Spleen (tissue), 7 donors: ENCODE data around the gene SDK1.

ENCODE experiments used
- CTCF ChIP-seq, 11 experiments: fragments of 200-600 bp in 7 of 11; fragments of 450-650 bp in 4 of 11; sonication (generic) in 4 of 11; IDR thresholded peaks in 8 of 11; conservative IDR thresholded peaks in 3 of 11; 1 replicate in 7 of 11; 2 replicates in 4 of 11; pipeline versions ENCODE4 v1.4.0 to v1.8.0; 2016 to 2021; ENCODE audit warnings: antibody characterized with exemption in 11 of 11, inconsistent platforms in 4 of 11, mild to moderate bottlenecking in 1 of 11
- POLR2A ChIP-seq, 3 donors: fragments of 450-650 bp; IDR thresholded peaks; one replicate each; pipeline ENCODE4 v1.5.1; 2017; ENCODE audit warnings: antibody characterized with exemption in 3 of 3, mild to moderate bottlenecking in 1 of 3
- POLR2AphosphoS5 ChIP-seq, 3 donors: sonication (generic); formaldehyde crosslinking; IDR thresholded peaks; one replicate each; pipeline ENCODE4 v1.5.1; 2017; ENCODE audit warnings: antibody characterized with exemption in 3 of 3
- donor health status: DM: no; HTN: no; CAD: no; lungs with moderate emphysema.
- donor health status: DM: no; HTN: no; CAD: no.
- donor health status: DM: no; HTN: no; CAD: no.

GRCh38 chr7:4191525-4191924, 890.5 kb downstream of the SDK1 start:
- TF ChIP-seq CTCF (IDR thresholded peaks at IDR 0.05 in 8 of 11, conservative IDR thresholded peaks at IDR 0.05 in 3 of 11) (no peak), POLR2A (IDR thresholded peaks at IDR 0.05) (no peak), POLR2AphosphoS5 (IDR thresholded peaks at IDR 0.05) (no peak)
